ENCODE measurements around the gene SARDH.

Gene SARDH

DNA sequence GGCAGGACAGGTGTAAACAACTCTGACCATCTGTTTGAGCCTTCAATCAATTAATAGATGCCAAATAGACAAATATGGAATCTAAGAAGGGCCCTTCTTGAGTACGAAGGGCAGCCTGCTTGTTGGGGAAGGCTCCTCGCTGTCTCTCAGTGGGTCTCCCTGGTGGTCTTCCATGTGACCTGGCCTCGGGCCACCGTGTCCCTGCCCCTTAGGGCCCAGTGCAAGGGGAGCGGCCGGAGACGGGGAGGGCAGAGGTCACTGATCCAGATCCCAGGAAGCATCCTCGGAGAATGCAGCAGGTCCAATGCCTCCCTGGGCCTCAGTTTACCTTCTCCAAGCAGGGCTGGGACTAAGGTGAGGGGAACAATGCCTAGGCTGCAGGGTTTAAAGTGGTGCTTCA, 99.4 kb downstream of the SARDH start:
- H3K4me3 ChIP-seq (ENCODE audit: severe bottlenecking) = no peak overlapping the region
- ATAC-seq (ENCODE audit: low read depth) (no peak), DNase-seq (ENCODE audit: low spot score) (no peak)
- TF ChIP-seq, protein P1, sequence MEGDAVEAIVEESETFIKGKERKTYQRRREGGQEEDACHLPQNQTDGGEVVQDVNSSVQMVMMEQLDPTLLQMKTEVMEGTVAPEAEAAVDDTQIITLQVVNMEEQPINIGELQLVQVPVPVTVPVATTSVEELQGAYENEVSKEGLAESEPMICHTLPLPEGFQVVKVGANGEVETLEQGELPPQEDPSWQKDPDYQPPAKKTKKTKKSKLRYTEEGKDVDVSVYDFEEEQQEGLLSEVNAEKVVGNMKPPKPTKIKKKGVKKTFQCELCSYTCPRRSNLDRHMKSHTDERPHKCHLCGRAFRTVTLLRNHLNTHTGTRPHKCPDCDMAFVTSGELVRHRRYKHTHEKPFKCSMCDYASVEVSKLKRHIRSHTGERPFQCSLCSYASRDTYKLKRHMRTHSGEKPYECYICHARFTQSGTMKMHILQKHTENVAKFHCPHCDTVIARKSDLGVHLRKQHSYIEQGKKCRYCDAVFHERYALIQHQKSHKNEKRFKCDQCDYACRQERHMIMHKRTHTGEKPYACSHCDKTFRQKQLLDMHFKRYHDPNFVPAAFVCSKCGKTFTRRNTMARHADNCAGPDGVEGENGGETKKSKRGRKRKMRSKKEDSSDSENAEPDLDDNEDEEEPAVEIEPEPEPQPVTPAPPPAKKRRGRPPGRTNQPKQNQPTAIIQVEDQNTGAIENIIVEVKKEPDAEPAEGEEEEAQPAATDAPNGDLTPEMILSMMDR (IDR thresholded peaks at IDR 0.05; ENCODE audit: poor library complexity, severe bottlenecking) = no peak
- H3K27me3 ChIP-seq (ENCODE audit: insufficient read depth, poor library complexity, severe bottlenecking) = peaks cover 46% of the 10 kb centered on the region
- H3K4me1 ChIP-seq (ENCODE audit: insufficient read depth, poor library complexity, severe bottlenecking) = no peaks in the 10 kb centered on the region
- no peak overlapping the region for H3K27ac ChIP-seq (ENCODE audit: poor library complexity, severe bottlenecking)
- H3K9me3 ChIP-seq (ENCODE audit: severe bottlenecking) = no peaks in the 10 kb centered on the region
- H3K36me3 ChIP-seq (ENCODE audit: low read depth) = no peaks in the 10 kb centered on the region

DNA sequence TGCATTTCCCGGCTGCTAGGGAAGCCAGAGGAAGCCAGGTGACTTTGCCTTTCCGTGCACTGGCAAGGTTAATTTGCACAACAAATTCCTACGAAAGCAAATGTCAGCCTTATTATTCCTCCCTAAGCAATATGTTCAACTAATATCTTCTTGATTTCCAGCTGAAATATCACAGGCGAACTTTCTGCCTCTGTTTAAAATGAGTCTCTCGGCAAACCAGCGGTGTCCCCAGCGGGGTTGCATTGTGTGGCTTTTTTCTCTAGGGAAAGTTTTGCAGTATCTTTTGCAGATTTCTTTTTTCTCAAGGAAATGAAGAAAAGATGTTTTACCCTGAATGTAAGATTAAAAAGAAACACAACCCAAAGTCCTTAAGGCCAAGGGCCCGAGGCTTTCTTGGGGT, 100.1 kb downstream of the SARDH start:
- H3K27me3 ChIP-seq (ENCODE audit: insufficient read depth, poor library complexity, severe bottlenecking) = peaks cover 43% of the 10 kb centered on the region
- ATAC-seq (ENCODE audit: low read depth) (no peak), DNase-seq (ENCODE audit: low spot score) (no peak)
- H3K36me3 ChIP-seq (ENCODE audit: low read depth) = no peaks in the 10 kb centered on the region
- TF ChIP-seq, protein P1 (IDR thresholded peaks at IDR 0.05; ENCODE audit: poor library complexity, severe bottlenecking) = no peak
- no peaks in the 10 kb centered on the region for H3K4me1 ChIP-seq (ENCODE audit: insufficient read depth, poor library complexity, severe bottlenecking)
- no peak overlapping the region for H3K27ac ChIP-seq (ENCODE audit: poor library complexity, severe bottlenecking)
- no peak overlapping the region for H3K4me3 ChIP-seq (ENCODE audit: severe bottlenecking)
- no peaks in the 10 kb centered on the region for H3K9me3 ChIP-seq (ENCODE audit: severe bottlenecking)

DNA sequence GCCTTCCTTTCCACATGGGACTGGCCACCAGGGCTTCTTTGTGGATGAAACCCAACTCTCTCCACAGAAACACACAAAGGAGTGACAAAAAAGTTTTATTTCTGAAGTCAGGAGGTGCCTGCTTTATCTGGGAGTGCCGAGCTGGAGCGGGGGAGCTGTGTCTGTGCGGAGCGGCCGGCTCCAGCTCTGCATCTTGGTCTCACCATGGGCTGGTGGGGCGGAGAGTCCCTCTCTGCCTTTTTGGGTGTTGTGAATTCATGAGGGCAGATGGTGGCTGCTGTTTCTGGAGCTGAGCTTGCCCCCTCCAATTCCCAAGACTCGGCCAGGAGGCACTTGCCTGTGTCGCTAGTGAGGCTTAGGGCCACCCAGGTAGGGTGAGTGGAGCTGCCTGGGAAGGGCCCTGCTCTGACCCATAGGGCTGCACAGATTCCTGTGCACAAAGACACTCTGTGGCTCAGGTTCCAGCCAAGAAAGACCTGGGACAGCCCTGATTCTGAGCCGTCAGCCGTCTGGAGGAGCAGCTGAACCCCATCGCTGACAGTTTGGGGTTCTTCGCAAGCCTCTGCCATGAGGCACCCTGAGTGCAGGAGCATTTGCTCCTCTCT, 100.6 kb downstream of the SARDH start:
- peaks cover 40% of the 10 kb centered on the region for H3K27me3 ChIP-seq (ENCODE audit: insufficient read depth, poor library complexity, severe bottlenecking)
- no peaks in the 10 kb centered on the region for H3K36me3 ChIP-seq (ENCODE audit: low read depth)
- H3K4me1 ChIP-seq (ENCODE audit: insufficient read depth, poor library complexity, severe bottlenecking) = no peaks in the 10 kb centered on the region
- TF ChIP-seq, protein P1 (IDR thresholded peaks at IDR 0.05; ENCODE audit: poor library complexity, severe bottlenecking) = no peak
- H3K9me3 ChIP-seq (ENCODE audit: severe bottlenecking) = no peaks in the 10 kb centered on the region
- DNase-seq (ENCODE audit: low spot score) (no peak), ATAC-seq (ENCODE audit: low read depth) (no peak)
- H3K4me3 ChIP-seq (ENCODE audit: severe bottlenecking) = no peak overlapping the region
- H3K27ac ChIP-seq (ENCODE audit: poor library complexity, severe bottlenecking) = no peak overlapping the region

DNA sequence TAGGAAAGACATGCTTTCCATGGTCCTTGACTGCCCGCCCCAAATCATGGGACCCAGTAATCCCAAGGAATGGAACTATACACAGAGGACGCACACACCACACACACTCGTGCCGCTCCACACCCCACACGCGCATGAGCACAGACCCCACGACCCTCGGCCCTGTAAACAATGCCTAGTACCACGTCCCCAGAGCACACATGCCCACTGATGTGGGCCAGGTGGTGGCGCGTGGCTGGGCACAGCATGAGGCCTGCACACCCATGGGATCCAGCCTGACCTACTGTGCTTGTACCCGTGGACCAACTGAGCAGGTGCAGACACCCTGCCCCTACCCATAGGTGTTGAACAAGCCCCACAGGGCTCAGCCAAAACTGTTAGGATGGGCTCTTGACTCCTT, 101.2 kb downstream of the SARDH start:
- Histone ChIP-seq H3K4me1 (ENCODE audit: insufficient read depth, poor library complexity, severe bottlenecking) (no peaks in the 10 kb centered on the region), H3K27me3 (ENCODE audit: insufficient read depth, poor library complexity, severe bottlenecking) (peaks cover 39% of the 10 kb centered on the region)

More for the DNA sequence above, 101.2 kb downstream of the SARDH start:
- no peak for DNase-seq (ENCODE audit: low spot score)
- no peak for ATAC-seq (ENCODE audit: low read depth)
- no peaks in the 10 kb centered on the region for H3K36me3 ChIP-seq (ENCODE audit: low read depth)
- no peak overlapping the region for H3K4me3 ChIP-seq (ENCODE audit: severe bottlenecking)
- TF ChIP-seq, protein P1 (IDR thresholded peaks at IDR 0.05; ENCODE audit: poor library complexity, severe bottlenecking) = no peak
- H3K27ac ChIP-seq (ENCODE audit: poor library complexity, severe bottlenecking) = no peak overlapping the region
- no peaks in the 10 kb centered on the region for H3K9me3 ChIP-seq (ENCODE audit: severe bottlenecking)
